Heart right ventricle (tissue), 16 donors: Measurements from ENCODE around the gene NPHP4. TPM values are rescaled to one million over a fixed set of nuclear protein-coding genes. Genes with fewer than 3 reads are reported as not detected.

Source experiments
- ATAC-seq, 8 donors: fragments of 200-7000 bp; cut with Tn5 transposase; one replicate each; pipeline ENCODE4 v1.9.1; 2020; ENCODE audit warnings: mild to moderate bottlenecking in 8 of 8, moderate library complexity in 8 of 8, moderate number of reproducible peaks in 1 of 8
- DNase-seq, 2 donors: peaks; one replicate each; pipeline ENCODE4 v3.0.0-alpha.2; 2020
- H3K27ac ChIP-seq, 10 donors: fragments of 200-600 bp; sonication (generic) in 2 of 10; one replicate each; pipeline versions ENCODE4 v1.5.0 to v1.8.0; 2020 to 2022; ENCODE audit warnings: mild to moderate bottlenecking in 3 of 10
- H3K27me3 ChIP-seq, 7 donors: fragments of 200-600 bp; one replicate each; pipeline ENCODE4 v1.8.0; 2021 to 2022; ENCODE audit warnings: mild to moderate bottlenecking in 2 of 7
- H3K36me3 ChIP-seq, 9 donors: fragments of 200-600 bp; sonication (generic) in 1 of 9; one replicate each; pipeline versions ENCODE4 v1.5.0 to v1.8.0; 2020 to 2022; ENCODE audit warnings: mild to moderate bottlenecking in 2 of 9
- H3K4me1 ChIP-seq, 9 donors: fragments of 200-600 bp; sonication (generic) in 1 of 9; one replicate each; pipeline versions ENCODE4 v1.5.0 to v1.8.0; 2020 to 2022; ENCODE audit warnings: mild to moderate bottlenecking in 4 of 9
- H3K4me3 ChIP-seq, 10 donors: fragments of 200-600 bp; sonication (generic) in 2 of 10; one replicate each; pipeline versions ENCODE4 v1.5.0 to v1.8.0; 2020 to 2022; ENCODE audit warnings: mild to moderate bottlenecking in 7 of 10, moderate library complexity in 2 of 10
- H3K9me3 ChIP-seq, 11 donors: fragments of 200-600 bp in 10 of 11; sonication (generic) in 2 of 11; one replicate each; pipeline versions ENCODE4 v1.5.0 to v1.8.0; 2013 to 2022; ENCODE audit warnings: mild to moderate bottlenecking in 2 of 11, control low read depth in 1 of 11, moderate library complexity in 1 of 11
- WGBS, 2 donors: extraction: QIAGEN DNeasy Blood & Tissue Kit; methylation state at CpG; one replicate each; pipeline ENCODE4 v1.1.7; 2013; ENCODE audit warnings: inconsistent platforms in 1 of 2; 5-methylcytosine and 5-hydroxymethylcytosine counted together
- intact Hi-C, 10 donors: fragments of 100-400 bp; cut with DNase I; formaldehyde crosslinking; loops; one replicate each; pipeline versions ENCODE4 v1.11.1 to v1.14.2; 2022
- polyA plus RNA-seq, 2 donors: library from polyadenylated mRNA; stranded (reverse); fragments of 200-250 nt; gene quantifications; one replicate each; pipeline ENCODE4 v1.2.3, GENCODE V29; 2013
- total RNA-seq, 10 donors: library from RNA; stranded (reverse); fragmentation: NEBNext Ultra II Directional in 3 of 10; extraction: Animal tissue kit (Norgen Biotek cat#: 25700) in 3 of 10; gene quantifications; one replicate each; pipeline versions ENCODE4 v1.2.1 to v1.2.4, GENCODE V29; 2021 to 2023
- TF ChIP-seq, protein P1 (sequence below), 9 donors: fragments of 200-600 bp; sonication (generic) in 2 of 9; IDR thresholded peaks; one replicate each; pipeline versions ENCODE4 v1.5.0 to v1.8.0; 2021 to 2022; ENCODE audit warnings: antibody characterized with exemption in 9 of 9, mild to moderate bottlenecking in 5 of 9, moderate library complexity in 1 of 9
- donor health status: Arrhythmogenic right ventricular cardiomyopathy.
- donor health status: ischemic (EF 13 %, LVEDD 7.1; RV severe dilation, severe dysfunction).
- donor health status: healthy with polysubstance abuse.
- donor health status: DM: no; HTN: yes; CAD: no.
- donor health status: DM: no; HTN: no; CAD: no.
- donor health status: ischemic (EF 25% LVEDD 6.9; RV normal size, moderate dysfunction).
- donor health status: ischemic (EF 25% LVEDD 5.7; RV mildly dilated, moderate dysfunction).
- donor health status: healthy.
- donor health status: DM: yes; HTN: yes; CAD: no.
- donor health status: Ischemic cardiomyopathy.
- donor health status: ischemic (EF 35%, LVEDD 5.7; RV mildly dilated, moderate dysfunction).
- donor health status: nonischemic (EF 11% LVEDD 7.7; RV severe dilation, severe dysfunction).
- donor health status: DM: yes; HTN: yes; CAD: no.
- donor health status: PGD.
- donor health status: ischemic (EF 29% LVEDD 5.4; RV normal size, mild dysfunction).
- donor health status: nonischemic (EF 23%, LVEDD 6.1; RV moderate dilation, normal function).

Gene NPHP4
- total and polyA plus RNA-seq, 12 donors: 2.4 to 5.7 (median 3.3) TPM

DNA sequence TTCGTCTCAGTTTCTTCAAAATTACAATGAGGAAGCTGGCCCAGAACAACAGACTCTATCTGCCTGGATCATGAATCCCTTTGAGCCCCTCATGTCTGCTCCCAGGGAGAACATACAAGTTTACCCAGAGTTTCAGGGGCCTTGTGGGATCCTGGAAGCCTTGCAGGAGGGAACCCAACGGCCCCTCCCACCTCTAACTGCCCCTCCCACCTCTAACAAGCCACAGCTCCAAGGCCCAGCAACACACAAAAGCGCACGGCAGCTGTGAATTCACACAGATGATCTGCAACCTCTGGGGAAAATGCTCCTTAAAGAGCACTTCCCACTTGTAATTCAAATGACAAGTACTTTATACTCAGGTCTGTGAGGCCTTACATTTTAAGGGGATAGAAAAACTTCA lies 113.3 kb downstream of the NPHP4 start:
- Histone ChIP-seq H3K4me1 (no peaks in the 10 kb centered on the region), H3K9me3 (peaks cover 0 to 13% (median 0%) of the 10 kb centered on the region in 11 donors), H3K36me3 (peaks cover 0 to 63% (median 12%) of the 10 kb centered on the region in 9 donors), H3K27ac (no peak overlapping the region), H3K27me3 (no peaks in the 10 kb centered on the region), H3K4me3 (no peak overlapping the region)
- 74 to 83% methylated on average over 4 of the region's 4 CpGs for WGBS, 2 donors
- ATAC-seq (no peak), DNase-seq (no peak)
- intact Hi-C loops: no loop called here
- TF ChIP-seq, protein P1, sequence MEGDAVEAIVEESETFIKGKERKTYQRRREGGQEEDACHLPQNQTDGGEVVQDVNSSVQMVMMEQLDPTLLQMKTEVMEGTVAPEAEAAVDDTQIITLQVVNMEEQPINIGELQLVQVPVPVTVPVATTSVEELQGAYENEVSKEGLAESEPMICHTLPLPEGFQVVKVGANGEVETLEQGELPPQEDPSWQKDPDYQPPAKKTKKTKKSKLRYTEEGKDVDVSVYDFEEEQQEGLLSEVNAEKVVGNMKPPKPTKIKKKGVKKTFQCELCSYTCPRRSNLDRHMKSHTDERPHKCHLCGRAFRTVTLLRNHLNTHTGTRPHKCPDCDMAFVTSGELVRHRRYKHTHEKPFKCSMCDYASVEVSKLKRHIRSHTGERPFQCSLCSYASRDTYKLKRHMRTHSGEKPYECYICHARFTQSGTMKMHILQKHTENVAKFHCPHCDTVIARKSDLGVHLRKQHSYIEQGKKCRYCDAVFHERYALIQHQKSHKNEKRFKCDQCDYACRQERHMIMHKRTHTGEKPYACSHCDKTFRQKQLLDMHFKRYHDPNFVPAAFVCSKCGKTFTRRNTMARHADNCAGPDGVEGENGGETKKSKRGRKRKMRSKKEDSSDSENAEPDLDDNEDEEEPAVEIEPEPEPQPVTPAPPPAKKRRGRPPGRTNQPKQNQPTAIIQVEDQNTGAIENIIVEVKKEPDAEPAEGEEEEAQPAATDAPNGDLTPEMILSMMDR (IDR thresholded peaks at IDR 0.05): no peak

DNA sequence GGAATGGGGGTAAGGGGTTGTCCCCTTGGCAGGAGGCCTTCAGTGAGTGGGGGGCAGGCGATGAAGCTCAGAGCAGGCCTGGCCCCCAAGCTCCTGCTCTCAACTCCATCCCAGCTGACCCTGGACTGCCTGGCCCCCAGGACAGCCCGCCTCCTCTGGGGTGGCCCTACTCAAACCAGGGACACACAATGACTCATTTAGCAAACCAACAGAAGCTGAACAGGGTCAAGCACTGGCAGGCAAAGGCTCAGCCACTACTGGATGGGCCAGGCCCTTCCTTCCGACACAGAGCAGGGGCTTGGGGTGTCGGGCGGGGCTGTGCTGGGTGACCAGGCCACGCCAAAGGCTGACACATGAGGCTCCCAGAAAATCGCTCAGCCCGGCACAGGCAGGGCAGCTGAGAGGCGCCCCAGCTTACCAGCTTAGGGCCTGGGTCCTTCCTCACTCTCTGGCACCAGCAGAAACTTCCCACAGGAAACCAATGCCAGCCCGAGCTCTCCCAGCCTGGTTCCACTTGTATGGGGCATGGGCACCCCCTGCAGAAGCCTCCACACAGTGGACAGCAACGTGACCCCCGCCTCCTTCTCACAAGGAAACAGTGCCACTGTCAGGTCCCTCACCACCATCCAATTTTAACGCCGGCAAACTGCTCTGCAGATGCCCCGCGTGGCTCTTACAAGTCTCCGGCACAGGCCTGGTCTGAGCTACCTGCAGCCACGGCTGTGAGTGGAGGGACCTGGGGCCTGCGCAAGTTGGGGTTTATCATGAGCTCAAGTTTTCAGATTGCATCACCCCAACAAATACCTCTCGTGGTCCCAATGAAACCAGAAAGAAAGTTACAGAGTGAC lies 114.3 kb downstream of the NPHP4 start:
- Histone ChIP-seq H3K27me3 (no peaks in the 10 kb centered on the region), H3K9me3 (peaks cover 0 to 13% (median 0%) of the 10 kb centered on the region in 11 donors), H3K27ac (no peak overlapping the region), H3K4me3 (no peak overlapping the region), H3K4me1 (no peaks in the 10 kb centered on the region), H3K36me3 (peaks cover 0 to 66% (median 12%) of the 10 kb centered on the region in 9 donors)
- ATAC-seq (no peak), DNase-seq (no peak)
- TF ChIP-seq, protein P1 (IDR thresholded peaks at IDR 0.05): no peak
- WGBS, 2 donors: 96 to 97% methylated on average over 20 of the region's 20 CpGs
- intact Hi-C loops: no loop called here

DNA sequence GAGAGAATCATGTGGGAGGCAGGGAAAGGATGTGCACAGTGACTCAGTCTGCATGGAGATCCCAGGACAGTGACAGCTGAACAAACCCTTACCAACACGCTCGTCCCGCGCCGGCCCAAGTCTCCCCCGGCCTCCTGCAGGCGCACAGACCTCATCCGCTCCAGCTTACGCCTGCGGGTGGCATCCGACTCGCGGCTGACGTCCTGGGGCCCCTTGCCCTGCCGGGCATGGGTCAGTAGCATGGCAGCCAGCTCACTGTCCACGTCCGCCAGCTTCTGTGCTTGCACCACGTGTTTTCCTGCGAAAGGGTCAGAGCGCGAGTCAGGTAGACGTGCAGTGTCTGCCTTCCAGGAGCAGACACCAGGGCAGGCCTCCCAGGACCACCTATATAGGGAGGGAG lies 115.2 kb downstream of the NPHP4 start:
- ATAC-seq (no peak), DNase-seq (no peak)
- Histone ChIP-seq H3K9me3 (peaks cover 0 to 13% (median 0%) of the 10 kb centered on the region in 11 donors), H3K27me3 (no peaks in the 10 kb centered on the region), H3K36me3 (peaks cover 0 to 73% (median 12%) of the 10 kb centered on the region in 9 donors), H3K27ac (no peak overlapping the region), H3K4me3 (no peak overlapping the region), H3K4me1 (no peaks in the 10 kb centered on the region)
- TF ChIP-seq, protein P1 (IDR thresholded peaks at IDR 0.05): no peak
- 91 to 93% methylated on average over 22 of the region's 22 CpGs for WGBS, 2 donors
- intact Hi-C loops: no loop called here

DNA sequence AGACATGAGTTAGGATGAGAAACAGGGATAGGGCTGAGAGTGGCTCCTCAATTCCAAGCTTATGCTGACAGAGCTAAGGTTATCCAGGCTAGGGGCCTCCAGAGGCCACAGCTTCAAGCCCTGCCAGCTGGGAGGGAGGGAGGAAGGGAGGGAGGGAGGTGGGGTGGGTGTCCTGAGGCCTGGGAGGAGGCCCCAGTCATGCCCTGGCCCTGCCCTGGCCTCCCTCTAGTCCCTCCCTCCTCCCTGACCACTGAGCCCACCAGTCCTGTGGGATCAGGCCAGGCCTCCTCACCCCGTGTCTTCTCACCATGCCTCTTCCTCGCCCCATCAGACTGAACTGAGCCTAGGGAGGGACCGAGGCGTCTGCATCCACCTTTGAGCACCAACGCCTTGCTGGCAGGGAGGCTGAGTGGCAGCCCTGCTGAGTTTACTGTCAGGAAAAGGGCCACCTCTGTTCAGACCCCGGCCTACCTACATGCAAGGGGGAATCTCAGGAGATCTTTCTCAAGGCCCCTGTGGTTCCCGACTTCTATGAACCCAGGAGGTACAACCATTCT lies 116.1 kb downstream of the NPHP4 start:
- Histone ChIP-seq H3K27me3 (no peaks in the 10 kb centered on the region), H3K4me3 (no peak overlapping the region), H3K27ac (no peak overlapping the region), H3K36me3 (peaks cover 0 to 76% (median 10%) of the 10 kb centered on the region in 9 donors), H3K4me1 (no peaks in the 10 kb centered on the region), H3K9me3 (peaks cover 0 to 13% (median 0%) of the 10 kb centered on the region in 11 donors)
- 92 to 98% methylated on average over 7 of the region's 7 CpGs for WGBS, 2 donors
- no peak for DNase-seq
- ATAC-seq: no peak
- intact Hi-C loops: no loop called here
- TF ChIP-seq, protein P1 (IDR thresholded peaks at IDR 0.05): no peak
